Epithelial cell of esophagus (primary cell): Measurements from ENCODE around the gene ATL3.

ENCODE experiments used
- DNase-seq: peaks from one replicate; pipeline ENCODE4 v3.0.0; 2010; ENCODE audit warnings: low read depth
- H3K4me3 ChIP-seq: 2 replicates; pipeline ENCODE4 v1.5.1; 2011; ENCODE audit warnings: mild to moderate bottlenecking, low read length, control low read depth
- CTCF ChIP-seq: IDR thresholded peaks from 2 replicates; pipeline ENCODE4 v1.5.1; 2011; ENCODE audit warnings: low read depth, mild to moderate bottlenecking, low read length, control low read depth, inconsistent platforms; ENCODE audit not compliant: insufficient read depth; ENCODE audit errors: missing control alignments

ATL3 gene

GRCh38 chr11:63710476-63711217, 39.5 kb upstream of the ATL3 start:
- TF ChIP-seq CTCF, result no peak
- DNase-seq, result no peak
- no peak overlapping the region for H3K4me3 ChIP-seq

DNA sequence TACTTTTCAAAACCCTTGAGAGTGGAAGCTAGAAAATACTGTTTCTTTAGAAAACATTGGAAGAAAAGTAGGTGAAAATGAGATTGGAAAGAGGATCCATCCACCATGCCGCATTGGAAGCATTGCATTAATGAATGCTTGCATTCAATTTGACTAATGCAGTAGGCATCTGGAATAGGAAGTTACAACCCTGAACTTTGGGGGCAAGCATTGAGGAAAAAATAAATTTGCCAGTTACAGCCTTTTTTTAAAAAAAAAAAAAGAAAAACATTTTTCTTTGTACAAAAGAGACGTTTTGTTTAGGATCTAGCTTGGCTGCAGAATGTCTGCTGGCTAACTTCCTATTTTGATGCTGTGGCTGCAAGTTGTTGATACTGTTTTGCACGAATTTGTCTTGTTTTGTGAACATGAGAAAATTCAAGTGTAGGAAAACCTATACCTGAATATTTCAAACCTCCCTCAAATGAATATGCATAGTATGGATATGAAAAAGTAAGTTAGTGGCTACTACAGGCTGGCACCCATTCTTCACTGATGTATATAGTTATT, 38.2 kb upstream of the ATL3 start:
- no peak for TF ChIP-seq CTCF
- DNase-seq, result no peak
- no peak overlapping the region for H3K4me3 ChIP-seq

DNA sequence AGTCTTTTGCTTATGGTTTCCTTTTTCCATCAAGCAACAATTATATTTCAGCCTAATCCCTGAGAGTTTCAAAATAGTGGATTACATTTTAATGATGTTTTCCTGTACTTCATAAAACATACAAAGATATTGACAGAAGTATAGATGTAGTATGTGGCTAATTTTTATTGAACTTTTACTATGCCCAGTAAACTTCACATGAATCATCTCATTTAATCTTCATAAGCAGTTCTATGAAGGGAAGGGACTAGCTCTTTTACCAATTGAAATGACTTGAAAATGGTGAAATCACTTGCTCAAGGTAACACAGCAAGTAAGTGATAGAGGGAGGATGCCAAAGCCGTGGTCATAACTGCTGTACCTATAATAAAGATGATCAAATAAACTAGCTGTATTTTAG, 37.6 kb upstream of the ATL3 start:
- no peak for TF ChIP-seq CTCF
- no peak overlapping the region for H3K4me3 ChIP-seq
- DNase-seq, result no peak

GRCh38 chr11:63705526-63705925, 34.4 kb upstream of the ATL3 start:
- no peak for TF ChIP-seq CTCF
- no peak for DNase-seq
- H3K4me3 ChIP-seq, result no peak overlapping the region

DNA sequence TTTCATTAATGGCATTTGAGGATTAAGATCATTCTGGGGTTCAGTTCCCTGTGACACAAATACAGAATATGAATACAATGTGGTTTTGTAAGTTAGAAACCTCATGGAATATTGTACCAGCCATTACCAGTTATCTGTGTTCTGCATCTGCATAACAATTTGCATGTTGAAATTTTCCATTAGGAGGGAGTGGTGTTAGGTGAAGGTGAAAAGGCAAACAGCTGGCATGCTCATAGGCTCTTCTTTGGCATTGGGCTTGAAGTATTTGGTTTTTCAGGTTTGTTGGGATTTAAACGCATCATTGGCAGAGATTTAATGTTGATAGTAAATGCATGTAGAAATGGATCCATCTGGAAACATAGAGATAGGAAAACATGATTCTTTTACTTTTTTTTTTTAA, 28.7 kb upstream of the ATL3 start:
- no peak for TF ChIP-seq CTCF
- peak; percentile 16 for DNase-seq
- H3K4me3 ChIP-seq, result no peak overlapping the region

- no peak for TF ChIP-seq CTCF
- H3K4me3 ChIP-seq, result no peak overlapping the region
- no peak for DNase-seq
These were observed 28.0 kb upstream of the ATL3 start for GRCh38 chr11:63698976-63699733.

- no peak overlapping the region for H3K4me3 ChIP-seq
- DNase-seq, result no peak
- no peak for TF ChIP-seq CTCF
These were observed 23.4 kb upstream of the ATL3 start for GRCh38 chr11:63694596-63694995.
